Measurements from ENCODE around the gene NOP14.
"Not testable (repeated sequence)": the region's sequence is repeated elsewhere in the genome, so short reads cannot be mapped to it uniquely, and the experiment has no call there.

Gene NOP14

DNA sequence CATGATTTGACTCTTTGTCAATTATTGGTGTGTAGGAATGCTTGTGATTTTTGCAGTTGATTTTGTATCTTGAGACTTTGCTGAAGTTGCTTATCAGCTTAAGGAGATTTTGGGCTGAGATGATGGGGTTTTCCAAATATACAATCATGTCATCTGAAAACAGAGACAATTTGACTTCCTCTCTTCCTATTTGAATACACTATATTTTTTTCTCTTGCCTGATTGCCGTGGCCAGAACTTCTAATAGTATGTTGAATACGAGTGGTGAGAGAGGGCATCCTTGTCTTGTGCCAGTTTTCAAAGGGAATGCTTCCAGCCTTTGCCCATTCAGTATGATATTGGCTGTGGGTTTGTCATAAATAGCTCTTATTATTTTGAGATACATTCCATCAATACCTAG is 44.9 kb downstream of the NOP14 start:
- DNase-seq (ENCODE audit: extremely low spot score, insufficient read length, low read depth); FAIRE-seq: not testable (repeated sequence)

DNA sequence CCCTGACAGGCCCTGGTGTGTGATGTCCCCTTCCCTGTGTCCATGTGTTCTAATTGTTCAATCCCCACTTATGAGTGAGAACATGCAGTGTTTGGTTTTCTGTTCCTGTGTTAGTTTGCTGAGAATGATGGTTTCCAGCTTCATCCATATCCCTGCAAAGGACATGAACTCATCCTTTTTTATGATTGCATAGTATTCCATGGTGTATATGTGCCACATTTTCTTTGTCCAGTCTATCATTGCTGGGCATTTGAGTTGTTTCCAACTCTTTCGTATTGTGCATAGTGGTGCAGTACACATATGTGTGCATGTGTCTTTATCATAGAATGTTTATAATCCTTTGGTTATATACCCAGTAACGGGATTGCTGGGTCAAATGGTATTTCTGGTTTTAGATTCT is 46.5 kb downstream of the NOP14 start:
- FAIRE-seq; DNase-seq (ENCODE audit: extremely low spot score, insufficient read length, low read depth): not testable (repeated sequence)

DNA sequence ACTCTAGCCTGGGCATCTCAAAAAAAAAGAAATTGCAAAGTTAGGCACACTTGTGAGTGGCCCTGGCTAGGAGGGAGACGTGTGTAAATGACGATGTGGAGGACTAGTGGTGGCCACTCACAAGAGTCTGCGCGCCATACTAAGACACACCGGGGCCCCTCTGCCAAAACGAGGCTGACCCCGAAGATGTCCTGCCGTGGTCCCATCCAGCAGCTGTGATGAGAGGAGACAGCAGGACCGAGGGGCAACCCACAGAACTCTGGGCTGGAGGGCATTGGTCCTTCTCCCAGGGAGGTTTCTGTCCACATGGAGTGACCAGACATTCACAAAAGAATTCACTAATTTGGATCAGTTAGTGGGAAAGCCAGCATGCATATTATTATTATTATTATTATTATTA is 47.4 kb downstream of the NOP14 start:
- DNase-seq (ENCODE audit: extremely low spot score, insufficient read length, low read depth) (no peak), FAIRE-seq (no peak)

DNA sequence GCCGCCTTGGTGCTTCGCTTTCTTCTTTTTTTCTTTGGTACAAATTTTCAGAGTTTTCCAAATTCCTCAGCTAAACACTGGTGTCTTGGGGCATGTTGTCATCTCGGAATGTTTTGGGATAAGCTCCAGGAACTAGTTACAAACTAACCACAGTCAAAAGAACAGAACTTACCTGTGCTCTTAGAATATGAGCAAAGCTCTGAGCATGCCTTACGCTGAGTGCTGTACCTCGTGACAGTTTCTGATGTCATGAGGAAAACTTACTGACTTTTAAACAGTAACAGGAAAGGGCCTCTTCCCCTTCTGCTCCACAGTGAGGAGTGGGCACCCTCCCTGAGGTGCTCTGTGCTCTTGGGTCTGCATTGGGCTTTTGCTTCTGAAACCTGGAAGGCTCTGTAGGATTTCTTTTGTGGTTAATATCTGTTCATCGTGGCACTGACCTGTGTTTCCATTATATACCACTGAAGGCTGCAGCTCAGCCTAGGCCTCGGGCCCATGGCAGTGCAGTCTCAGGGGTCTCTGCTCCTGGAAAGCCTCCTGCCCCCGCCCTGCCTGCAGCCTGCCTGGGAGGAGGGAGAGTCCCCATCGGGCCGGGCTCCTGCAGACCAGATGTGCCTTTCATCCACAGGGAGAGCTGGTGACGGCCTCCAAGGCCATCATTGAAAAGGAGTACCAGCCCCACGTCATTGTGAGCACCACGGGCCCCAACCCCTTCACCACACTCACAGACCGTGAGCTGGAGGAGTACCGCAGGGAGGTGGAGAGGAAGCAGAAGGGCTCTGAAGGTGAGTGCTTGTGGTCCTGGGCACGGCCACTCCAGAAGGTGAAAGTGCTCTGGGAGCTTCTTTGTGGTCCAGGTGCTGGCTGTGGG is 48.7 kb downstream of the NOP14 start:
- no peak for FAIRE-seq
- DNase-seq (ENCODE audit: extremely low spot score, insufficient read length, low read depth): no peak

DNA sequence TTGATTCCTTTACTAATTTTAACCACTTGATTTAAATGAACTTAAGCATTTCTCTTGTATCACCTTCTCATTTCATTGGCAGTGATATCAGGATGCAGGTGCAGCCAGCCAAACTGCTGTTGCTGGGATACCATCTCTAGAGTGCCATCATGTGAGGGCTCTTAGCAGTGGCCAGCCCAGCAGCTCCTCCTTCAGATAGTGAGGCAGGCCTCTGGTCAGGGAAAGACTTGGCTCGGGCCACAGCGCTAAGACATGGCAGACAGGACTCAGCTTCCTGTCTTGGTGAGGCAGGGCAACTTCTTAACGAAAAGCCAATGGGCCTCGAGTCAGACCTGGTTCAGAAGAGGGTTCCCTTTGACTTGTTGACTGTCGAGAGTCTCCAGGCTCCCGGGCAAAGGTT is 50.0 kb downstream of the NOP14 start:
- DNase-seq (ENCODE audit: extremely low spot score, insufficient read length, low read depth) (no peak), FAIRE-seq (no peak)

DNA sequence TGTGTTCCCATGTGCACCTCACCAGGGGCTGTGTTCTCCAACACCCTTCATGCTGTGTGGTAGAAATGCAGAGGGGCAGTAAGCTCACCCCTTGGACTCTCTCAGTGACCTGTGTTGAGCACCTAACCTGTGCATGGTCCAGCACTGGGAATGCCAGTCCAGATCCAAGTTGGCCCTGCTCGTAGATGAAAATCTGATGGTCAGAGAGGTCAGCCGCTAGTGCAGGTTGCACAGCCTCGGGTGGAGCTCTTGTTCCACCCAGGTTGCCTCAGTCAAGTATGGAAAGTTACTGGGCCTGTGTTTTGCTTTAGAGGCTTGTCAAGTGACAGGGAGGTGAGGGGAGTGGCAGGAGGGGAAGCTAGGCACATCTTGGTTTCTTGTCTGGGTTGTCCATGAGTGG is 51.3 kb downstream of the NOP14 start:
- DNase-seq (ENCODE audit: extremely low spot score, insufficient read length, low read depth) (no peak), FAIRE-seq (no peak)

DNA sequence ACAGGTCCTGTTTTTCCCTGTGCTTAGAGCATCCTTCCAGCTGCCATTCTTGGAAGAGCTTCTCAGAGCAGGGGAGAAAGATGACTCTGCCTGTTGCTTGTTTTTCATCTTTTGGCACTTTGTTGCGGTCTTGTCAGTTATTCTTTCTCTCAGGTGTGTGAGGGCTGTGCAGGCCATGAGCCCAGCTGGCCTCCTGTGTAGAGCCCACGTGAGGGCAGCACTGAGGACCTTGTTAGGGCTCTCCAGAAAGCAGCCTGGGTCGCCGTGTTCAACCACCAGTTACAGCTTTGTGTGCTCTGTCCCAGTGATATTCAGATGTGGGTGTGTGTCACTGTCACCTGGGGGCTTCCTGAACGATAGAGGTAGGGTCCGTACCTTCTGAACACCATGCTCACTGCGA is 52.8 kb downstream of the NOP14 start:
- no peak for DNase-seq (ENCODE audit: extremely low spot score, insufficient read length, low read depth)
- no peak for FAIRE-seq

DNA sequence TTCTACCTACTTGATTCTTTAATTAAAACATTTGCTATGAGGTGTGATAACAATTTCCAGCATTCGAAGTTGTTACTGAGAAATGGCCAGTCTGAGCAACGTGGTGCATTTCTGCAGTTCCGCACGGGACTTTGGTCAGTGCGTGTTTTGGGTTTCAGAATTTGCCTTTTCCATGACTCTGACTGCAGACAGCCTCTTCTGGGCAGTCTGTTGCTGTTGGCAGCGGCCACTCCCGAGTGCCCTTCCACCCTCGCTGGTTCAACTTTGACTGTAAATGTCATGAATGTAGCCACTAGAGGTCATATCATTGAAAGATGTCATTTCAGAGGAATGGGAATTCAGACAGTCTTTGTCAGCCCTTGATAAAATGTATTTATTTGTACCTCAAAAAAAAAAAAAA is 53.6 kb downstream of the NOP14 start:
- FAIRE-seq (no peak), DNase-seq (ENCODE audit: extremely low spot score, insufficient read length, low read depth) (no peak)

DNA sequence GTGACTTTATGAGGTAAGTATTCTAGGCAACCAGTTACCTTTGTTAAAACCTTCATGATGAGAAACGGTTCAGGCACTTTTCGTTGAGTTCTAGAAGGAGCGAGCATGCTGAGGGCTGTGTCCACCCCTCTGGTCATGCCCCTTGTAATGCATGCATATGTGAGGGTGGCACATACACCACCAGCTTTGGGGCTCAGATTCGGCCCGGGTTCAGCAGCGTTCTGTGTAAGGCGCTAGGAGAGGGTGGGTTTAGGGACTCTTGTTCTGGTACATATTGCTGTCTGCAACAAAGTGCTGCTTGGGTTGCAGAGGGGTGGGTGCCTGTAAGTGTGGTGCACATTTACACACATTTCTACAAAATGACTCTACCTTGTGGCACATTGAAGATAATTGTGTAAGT is 54.5 kb downstream of the NOP14 start:
- DNase-seq (ENCODE audit: extremely low spot score, insufficient read length, low read depth): no peak
- FAIRE-seq: no peak

DNA sequence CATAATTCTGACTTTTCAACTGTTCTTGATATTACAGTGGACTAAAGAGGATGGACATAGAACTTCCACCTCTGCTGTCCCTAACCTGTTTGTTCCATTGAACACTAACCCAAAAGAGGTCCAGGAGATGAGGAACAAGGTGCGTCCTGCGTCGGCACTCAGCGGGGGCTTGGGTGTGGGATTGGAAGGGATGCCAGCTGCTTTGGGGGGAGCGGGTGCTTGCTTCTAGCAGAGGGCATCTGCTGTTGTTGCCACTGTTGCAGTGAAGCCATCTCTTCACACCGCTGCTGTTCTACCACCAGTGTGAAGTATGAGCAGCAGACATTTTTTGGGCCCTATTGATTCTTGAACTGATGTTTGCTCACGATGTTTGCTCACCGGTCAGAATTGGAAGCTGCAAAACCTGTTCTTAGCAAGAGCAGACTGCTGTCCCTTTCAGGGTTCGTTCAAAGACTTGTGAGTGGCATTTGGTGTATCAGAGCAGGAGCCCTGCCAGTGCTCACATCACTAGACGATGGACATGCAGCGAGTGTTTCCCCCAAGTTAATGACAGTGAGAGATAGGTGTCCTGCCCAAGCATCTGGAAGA is 55.4 kb downstream of the NOP14 start:
- FAIRE-seq (no peak), DNase-seq (ENCODE audit: extremely low spot score, insufficient read length, low read depth) (no peak)

DNA sequence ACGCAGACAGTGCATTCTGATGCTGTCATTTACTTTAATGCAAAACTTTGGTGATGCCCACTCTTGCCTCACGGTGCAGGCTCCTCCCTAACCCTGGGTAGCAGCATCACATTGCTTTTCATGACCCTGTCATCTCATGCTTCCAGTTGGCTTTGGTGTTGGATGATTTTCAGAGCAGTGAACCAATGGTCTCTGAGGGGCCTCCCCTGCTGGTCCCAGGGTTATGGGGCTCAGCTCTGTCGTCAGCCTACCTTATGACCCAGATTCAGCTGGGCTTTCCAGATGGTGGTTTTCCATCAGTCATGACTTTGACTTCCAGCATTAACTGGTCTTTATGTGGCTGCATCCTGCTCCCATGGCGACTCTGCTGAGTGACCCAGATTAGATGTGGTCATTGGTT is 56.0 kb downstream of the NOP14 start:
- FAIRE-seq (no peak), DNase-seq (ENCODE audit: extremely low spot score, insufficient read length, low read depth) (no peak)

DNA sequence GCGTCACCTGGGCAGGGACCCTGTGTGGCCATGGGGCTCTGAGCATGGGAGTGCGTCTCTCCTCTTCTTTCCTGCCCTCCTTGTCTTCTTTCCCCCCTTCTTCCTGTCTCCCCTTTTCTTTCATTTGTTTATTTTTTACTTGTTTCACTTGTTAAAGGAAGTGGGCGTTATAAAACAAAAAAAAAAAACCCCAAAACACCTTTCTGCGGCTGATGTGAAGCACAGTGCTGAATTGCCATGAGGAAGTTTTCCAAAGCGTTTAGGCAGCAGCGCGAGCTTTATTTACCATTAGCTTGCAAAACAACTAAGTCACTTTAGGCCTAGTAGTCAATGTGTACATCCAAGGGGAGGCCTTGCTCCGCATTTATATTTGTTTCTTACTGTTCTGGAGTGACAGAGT is 57.0 kb downstream of the NOP14 start:
- FAIRE-seq: no peak
- DNase-seq (ENCODE audit: extremely low spot score, insufficient read length, low read depth): no peak

DNA sequence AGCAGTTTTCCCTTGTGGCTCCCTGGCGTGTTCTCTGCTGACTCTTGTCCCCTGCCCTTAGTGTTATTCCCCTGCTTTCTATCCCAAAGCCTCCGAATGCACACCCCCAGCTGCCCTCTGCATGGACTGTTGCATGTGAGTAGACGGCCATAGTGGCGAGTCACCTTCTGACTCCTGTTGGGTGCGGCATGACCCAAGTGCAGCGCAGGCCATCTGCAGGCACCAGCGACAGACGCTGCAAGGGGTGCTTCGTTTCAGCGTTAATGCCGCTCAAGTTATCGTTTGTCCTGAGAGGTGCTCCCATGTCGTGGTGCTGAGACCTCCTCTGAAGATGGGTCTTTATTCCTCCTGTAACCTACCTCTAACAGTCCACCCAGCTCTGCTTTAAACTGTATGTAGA is 57.7 kb downstream of the NOP14 start:
- DNase-seq (ENCODE audit: extremely low spot score, insufficient read length, low read depth): no peak
- no peak for FAIRE-seq

DNA sequence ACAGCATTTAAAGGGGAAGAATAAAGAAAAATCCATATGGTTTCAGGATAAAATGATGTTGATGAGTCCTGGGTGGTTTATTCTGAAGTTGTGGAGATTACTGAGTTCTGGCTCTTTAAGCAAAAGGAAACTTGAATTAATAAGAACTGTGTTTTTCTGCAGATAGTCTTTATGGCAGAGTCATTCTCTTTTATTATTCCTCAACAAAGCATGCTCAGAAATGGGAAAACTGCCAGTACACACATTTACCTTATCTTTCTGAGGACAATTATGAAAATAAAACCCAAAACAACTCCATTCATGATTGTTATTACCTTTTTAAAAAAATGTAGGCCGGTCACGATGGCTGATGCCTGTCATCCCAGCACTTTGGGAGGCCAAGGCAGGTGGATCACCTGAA is 61.1 kb downstream of the NOP14 start:
- DNase-seq (ENCODE audit: extremely low spot score, insufficient read length, low read depth) (no peak), FAIRE-seq (no peak)

DNA sequence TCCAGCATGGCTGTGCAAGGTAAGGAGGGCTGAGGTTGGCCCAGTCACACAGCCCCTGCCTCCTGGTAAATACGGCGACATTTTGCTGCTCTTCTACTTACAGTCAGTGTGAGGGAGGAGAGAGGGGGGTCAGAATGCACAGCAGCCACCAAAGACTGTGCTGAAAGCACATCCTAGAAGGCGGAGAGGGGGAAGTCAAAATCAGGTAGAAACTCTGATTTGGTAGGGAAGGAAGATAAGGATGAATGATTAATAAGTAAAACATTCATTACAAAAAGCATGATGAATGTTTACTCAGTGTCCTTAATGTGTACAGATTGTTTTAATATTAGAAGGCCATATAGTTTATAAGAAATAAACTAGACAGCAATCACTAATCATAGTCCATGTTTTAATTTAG is 62.0 kb downstream of the NOP14 start:
- no peak for FAIRE-seq
- no peak for DNase-seq (ENCODE audit: extremely low spot score, insufficient read length, low read depth)

DNA sequence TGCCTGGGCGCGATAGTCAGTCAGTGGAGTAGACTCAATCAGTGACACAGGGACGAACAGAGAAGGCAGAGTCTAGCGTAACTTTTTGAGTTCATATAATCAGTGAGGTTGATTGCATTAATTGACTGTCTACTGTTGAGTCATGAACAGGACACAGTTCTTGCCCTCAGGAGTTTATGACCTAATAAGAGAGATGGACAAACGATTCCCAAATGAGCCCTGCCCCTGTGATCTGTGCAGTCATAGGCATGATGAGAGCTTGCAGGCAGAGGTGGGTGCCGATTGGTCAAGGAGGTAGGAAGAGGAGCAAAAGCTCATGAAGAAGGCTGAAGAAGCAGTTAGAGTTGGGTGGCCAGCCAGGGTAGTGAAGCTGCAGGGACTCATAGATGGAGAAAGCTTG is 62.5 kb downstream of the NOP14 start:
- no peak for DNase-seq (ENCODE audit: extremely low spot score, insufficient read length, low read depth)
- FAIRE-seq: no peak

DNA sequence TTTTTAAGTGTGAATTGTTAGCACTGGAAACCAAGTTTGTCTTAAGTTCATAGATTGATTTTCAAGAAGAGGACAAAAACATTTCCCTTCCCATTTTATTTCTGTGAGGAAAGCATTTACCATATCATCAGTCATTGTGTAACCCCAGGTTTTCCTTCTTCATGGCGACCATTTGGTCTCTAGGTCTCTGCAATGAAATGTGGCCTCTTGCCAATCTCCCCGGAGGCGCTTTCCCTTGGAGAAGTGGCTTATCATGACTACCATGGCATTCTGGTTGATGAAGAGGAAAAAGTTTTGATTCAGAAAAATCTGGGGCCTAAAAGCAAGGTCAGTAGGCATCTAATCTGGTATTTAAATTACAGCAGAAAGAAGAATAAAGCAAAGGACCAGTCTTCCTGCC is 65.2 kb downstream of the NOP14 start:
- no peak for FAIRE-seq
- no peak for DNase-seq (ENCODE audit: extremely low spot score, insufficient read length, low read depth)

DNA sequence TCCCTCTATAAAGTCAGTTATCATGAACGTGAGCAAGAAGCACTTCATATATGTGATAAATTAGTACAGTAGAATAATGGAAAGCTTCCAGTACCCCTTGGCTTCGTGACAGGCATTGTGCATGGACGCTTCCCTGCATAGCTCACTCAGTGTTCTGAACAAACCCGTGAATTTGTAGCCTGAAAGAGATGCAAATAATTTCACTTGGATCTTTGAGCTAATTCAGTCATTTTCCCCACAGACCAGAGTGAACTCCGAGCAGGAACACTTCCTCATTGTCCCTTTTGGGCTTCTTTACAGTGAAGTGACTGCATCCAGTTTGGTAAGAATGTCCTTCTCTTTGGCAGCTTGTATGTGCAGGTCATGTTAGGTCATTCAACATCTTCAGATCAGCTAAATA is 69.4 kb downstream of the NOP14 start:
- no peak for DNase-seq (ENCODE audit: extremely low spot score, insufficient read length, low read depth)
- no peak for FAIRE-seq

DNA sequence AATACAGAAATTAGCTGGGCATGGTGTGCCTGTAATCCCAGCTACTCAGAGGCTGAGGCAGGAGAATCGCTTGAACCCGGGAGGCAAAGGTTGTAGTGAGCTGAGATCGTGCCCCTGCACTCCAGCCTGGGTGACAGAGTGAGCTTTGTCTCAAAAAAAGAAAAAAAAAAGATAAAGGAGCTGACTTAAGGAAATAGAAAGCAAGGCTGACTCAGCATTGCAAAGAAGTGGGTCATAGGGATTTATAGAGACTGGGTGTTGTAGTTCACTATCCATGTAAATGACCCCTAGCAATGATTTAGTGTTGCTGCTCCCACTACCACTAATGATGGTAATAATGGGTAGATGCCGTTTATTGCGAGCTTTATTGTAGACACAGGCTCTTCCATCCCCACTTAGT is 71.9 kb downstream of the NOP14 start:
- DNase-seq (ENCODE audit: extremely low spot score, insufficient read length, low read depth) (no peak), FAIRE-seq (no peak)

DNA sequence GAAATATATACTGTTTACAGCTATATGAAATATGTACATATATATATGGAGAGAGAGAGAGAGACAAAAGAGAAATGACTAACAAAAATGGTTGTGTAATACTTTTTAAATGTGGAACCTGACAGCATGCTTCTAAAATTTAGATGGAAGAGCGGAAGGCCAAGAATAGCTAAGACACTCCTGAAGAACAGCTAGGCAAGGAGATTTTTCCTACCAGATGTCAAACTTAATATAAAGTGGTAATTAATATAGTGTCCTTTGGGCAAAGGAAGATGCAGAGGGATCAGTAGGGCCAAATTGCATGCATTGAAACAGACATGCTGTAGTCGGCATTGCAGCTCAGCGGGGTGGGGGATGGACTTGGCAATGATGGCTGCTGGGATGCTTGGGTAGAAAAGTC is 74.3 kb downstream of the NOP14 start:
- FAIRE-seq: no peak
- DNase-seq (ENCODE audit: extremely low spot score, insufficient read length, low read depth): no peak

All from GM18507 (cell line).